HG03280 (cell line): ENCODE data around the gene C11orf97.

ENCODE experiments used
- ATAC-seq: cut with Tn5 transposase; IDR thresholded peaks from one replicate; pipeline ENCODE4 v1.9.1; 2021; ENCODE audit warnings: mild to moderate bottlenecking, moderate library complexity; ENCODE audit not compliant: unreplicated experiment

The C11orf97 gene

GRCh38 chr11:94524341-94524740, 12.1 kb downstream of the C11orf97 start:
- ATAC-seq, result no peak

GRCh38 chr11:94525546-94526324, 13.5 kb downstream of the C11orf97 start:
- ATAC-seq, result no peak

GRCh38 chr11:94526645-94527438, 14.6 kb downstream of the C11orf97 start:
- no peak for ATAC-seq

GRCh38 chr11:94528551-94528950, 16.3 kb downstream of the C11orf97 start:
- ATAC-seq, result no peak

- no peak for ATAC-seq
These were observed 19.9 kb downstream of the C11orf97 start for GRCh38 chr11:94532211-94532610.

- no peak for ATAC-seq
These were observed 20.9 kb downstream of the C11orf97 start for GRCh38 chr11:94533206-94533605.

- no peak for ATAC-seq
These were observed 21.7 kb downstream of the C11orf97 start for GRCh38 chr11:94533696-94534630.

GRCh38 chr11:94536386-94536785, 24.1 kb downstream of the C11orf97 start:
- no peak for ATAC-seq

GRCh38 chr11:94537031-94537600, 24.9 kb downstream of the C11orf97 start:
- no peak for ATAC-seq

GRCh38 chr11:94539420-94539819, 27.2 kb downstream of the C11orf97 start:
- no peak for ATAC-seq

GRCh38 chr11:94543695-94544645, 31.7 kb downstream of the C11orf97 start, which contains the start of gene FUT4:
Gene FUT4 (plus strand): TSS chr11:94543921. CDS start chr11:94544134, 213 bp downstream.
- peak; percentile 87 for ATAC-seq

- ATAC-seq, result no peak
These were observed 32.5 kb downstream of the C11orf97 start for GRCh38 chr11:94544646-94545263.

- no peak for ATAC-seq
These were observed 33.3 kb downstream of the C11orf97 start for GRCh38 chr11:94545264-94546161.

- no peak for ATAC-seq
These were observed 33.9 kb downstream of the C11orf97 start for GRCh38 chr11:94546162-94546470.

GRCh38 chr11:94546886-94547285, 34.6 kb downstream of the C11orf97 start:
- no peak for ATAC-seq

GRCh38 chr11:94549146-94549545, 36.9 kb downstream of the C11orf97 start:
- no peak for ATAC-seq

GRCh38 chr11:94550513-94550912, 38.3 kb downstream of the C11orf97 start:
- ATAC-seq, result no peak

- no peak for ATAC-seq
These were observed 41.7 kb downstream of the C11orf97 start for GRCh38 chr11:94553938-94554337.
